ENCODE results near the gene PATJ.

PATJ gene

DNA sequence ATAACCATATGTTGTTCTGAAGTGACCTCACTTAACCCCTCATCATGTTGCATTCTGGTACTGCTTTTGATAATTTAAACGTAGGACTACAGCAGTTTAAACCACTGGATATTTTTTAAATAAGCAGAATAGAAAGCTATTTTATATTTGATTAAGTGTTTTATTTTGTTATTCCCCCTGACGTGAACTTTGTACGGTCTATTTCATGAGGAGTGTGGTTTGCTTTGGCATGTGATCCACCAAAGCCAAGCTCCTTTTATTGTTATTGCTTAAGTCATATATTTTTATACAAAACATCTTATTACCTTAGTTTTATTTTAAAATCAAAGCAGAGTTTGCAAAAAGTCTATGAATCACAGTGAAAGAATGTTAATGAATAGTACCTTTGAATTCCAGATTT, 351.0 kb downstream of the PATJ start:
- no peak for DNase-seq (ENCODE audit: low read depth)
- no peak overlapping the region for H3K4me3 ChIP-seq (ENCODE audit: low read length)
- TF ChIP-seq, protein P1, sequence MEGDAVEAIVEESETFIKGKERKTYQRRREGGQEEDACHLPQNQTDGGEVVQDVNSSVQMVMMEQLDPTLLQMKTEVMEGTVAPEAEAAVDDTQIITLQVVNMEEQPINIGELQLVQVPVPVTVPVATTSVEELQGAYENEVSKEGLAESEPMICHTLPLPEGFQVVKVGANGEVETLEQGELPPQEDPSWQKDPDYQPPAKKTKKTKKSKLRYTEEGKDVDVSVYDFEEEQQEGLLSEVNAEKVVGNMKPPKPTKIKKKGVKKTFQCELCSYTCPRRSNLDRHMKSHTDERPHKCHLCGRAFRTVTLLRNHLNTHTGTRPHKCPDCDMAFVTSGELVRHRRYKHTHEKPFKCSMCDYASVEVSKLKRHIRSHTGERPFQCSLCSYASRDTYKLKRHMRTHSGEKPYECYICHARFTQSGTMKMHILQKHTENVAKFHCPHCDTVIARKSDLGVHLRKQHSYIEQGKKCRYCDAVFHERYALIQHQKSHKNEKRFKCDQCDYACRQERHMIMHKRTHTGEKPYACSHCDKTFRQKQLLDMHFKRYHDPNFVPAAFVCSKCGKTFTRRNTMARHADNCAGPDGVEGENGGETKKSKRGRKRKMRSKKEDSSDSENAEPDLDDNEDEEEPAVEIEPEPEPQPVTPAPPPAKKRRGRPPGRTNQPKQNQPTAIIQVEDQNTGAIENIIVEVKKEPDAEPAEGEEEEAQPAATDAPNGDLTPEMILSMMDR (IDR thresholded peaks at IDR 0.05; ENCODE audit: insufficient read depth, low read depth, low read length, missing control alignments), result no peak

- H3K4me3 ChIP-seq (ENCODE audit: low read length), result no peak overlapping the region
- TF ChIP-seq, protein P1 (IDR thresholded peaks at IDR 0.05; ENCODE audit: insufficient read depth, low read depth, low read length, missing control alignments), result no peak
- DNase-seq (ENCODE audit: low read depth), result no peak
Observed at GRCh38 chr1:62097464-62097863, 355.2 kb downstream of the PATJ start.

- no peak for DNase-seq (ENCODE audit: low read depth)
- no peak overlapping the region for H3K4me3 ChIP-seq (ENCODE audit: low read length)
- TF ChIP-seq, protein P1 (IDR thresholded peaks at IDR 0.05; ENCODE audit: insufficient read depth, low read depth, low read length, missing control alignments), result no peak
Observed at GRCh38 chr1:62100442-62100841, 358.2 kb downstream of the PATJ start.

- H3K4me3 ChIP-seq (ENCODE audit: low read length), result no peak overlapping the region
- TF ChIP-seq, protein P1 (IDR thresholded peaks at IDR 0.05; ENCODE audit: insufficient read depth, low read depth, low read length, missing control alignments), result no peak
- no peak for DNase-seq (ENCODE audit: low read depth)
Observed at GRCh38 chr1:62103846-62104245, 361.6 kb downstream of the PATJ start.

DNA sequence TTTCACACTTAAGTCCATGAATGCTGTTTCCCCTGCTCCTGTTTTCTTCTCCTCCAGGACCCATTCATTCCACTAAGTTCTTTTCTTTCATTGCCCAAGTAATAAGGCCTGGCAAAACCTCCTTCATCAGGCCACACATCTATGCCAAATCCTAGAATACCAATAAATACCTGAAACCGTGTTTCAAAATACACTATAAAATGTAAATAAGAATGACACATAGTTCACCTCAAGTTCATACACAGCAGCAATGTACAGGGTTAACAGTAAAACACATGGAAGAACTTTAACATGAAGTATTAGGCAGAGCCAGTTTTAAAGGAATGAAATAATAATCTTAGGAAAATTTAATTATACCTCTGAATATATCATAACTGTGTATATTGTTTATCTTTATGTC, 365.6 kb downstream of the PATJ start:
- H3K4me3 ChIP-seq (ENCODE audit: low read length), result no peak overlapping the region
- DNase-seq (ENCODE audit: low read depth), result no peak
- TF ChIP-seq, protein P1 (IDR thresholded peaks at IDR 0.05; ENCODE audit: insufficient read depth, low read depth, low read length, missing control alignments), result no peak

GRCh38 chr1:62109124-62109523, 366.8 kb downstream of the PATJ start:
- TF ChIP-seq, protein P1 (IDR thresholded peaks at IDR 0.05; ENCODE audit: insufficient read depth, low read depth, low read length, missing control alignments), result no peak
- no peak for DNase-seq (ENCODE audit: low read depth)
- no peak overlapping the region for H3K4me3 ChIP-seq (ENCODE audit: low read length)

DNA sequence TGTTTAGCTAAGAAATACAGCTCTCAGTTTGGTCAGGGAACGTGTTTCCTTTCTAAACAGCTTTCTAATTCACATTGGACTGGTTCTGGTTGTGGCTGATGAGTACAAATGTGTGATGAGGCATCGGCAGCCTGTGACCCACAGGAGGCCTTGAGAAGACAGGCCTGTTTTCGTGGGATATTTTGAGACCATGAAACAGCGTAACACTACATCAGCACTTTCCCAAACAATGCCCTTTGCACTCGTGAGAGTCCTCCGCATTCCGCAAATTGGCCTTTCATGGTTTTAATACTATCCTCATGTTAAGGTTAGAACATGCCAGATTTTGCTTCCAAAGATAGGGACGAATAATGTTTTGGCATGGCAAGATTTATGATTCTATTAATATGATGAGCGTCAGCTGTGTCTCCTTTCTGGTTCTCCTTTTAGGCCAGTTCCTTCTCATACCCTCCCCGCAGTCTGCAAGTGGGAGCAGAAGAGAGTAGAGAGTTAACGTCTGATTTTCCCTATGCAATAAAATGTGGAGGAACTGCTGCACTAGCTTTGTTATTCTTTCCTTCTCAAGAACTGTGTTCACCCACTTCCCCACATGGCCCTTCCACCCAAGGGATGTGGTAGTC, 368.0 kb downstream of the PATJ start:
- TF ChIP-seq, protein P1 (IDR thresholded peaks at IDR 0.05; ENCODE audit: insufficient read depth, low read depth, low read length, missing control alignments), result no peak
- DNase-seq (ENCODE audit: low read depth), result no peak
- no peak overlapping the region for H3K4me3 ChIP-seq (ENCODE audit: low read length)

Measured in epithelial cell of esophagus (primary cell).